Chondrocyte (in vitro differentiated cells): ENCODE results near the gene SOX1. TPM values are rescaled to one million over a fixed set of nuclear protein-coding genes. Genes with fewer than 3 reads are reported as not detected.

Experiments used
- DNase-seq: peaks from one replicate; pipeline ENCODE4 v3.0.0; 2021; ENCODE audit warnings: mixed read lengths, low spot score
- H3K27ac Mint-ChIP-seq: one replicate; pipeline ENCODE4 v1.8.0; 2021; ENCODE audit warnings: mild to moderate bottlenecking, moderate library complexity, mixed read lengths; ENCODE audit not compliant: unreplicated experiment
- H3K27me3 Mint-ChIP-seq: 2 replicates; pipeline ENCODE4 v1.8.0; 2021; ENCODE audit warnings: low read depth, mixed read lengths
- H3K36me3 Mint-ChIP-seq: 2 replicates; pipeline ENCODE4 v1.8.0; 2021; ENCODE audit warnings: low read depth, mixed read lengths
- H3K4me1 Mint-ChIP-seq: 2 replicates; pipeline ENCODE4 v1.8.0; 2021; ENCODE audit warnings: low read depth, mild to moderate bottlenecking, mixed read lengths
- H3K4me3 Mint-ChIP-seq: one replicate; pipeline ENCODE4 v1.8.0; 2021; ENCODE audit warnings: mild to moderate bottlenecking, moderate library complexity, mixed read lengths; ENCODE audit not compliant: unreplicated experiment
- H3K9me3 Mint-ChIP-seq: 2 replicates; pipeline ENCODE4 v1.8.0; 2021; ENCODE audit warnings: low read depth, mixed read lengths
- total RNA-seq: library from RNA; stranded (reverse); gene quantifications from 3 replicates; pipeline ENCODE4 v1.2.1, GENCODE V29; 2021
- TF ChIP-seq, protein P1 (sequence below): fragments of 200-600 bp; sonication (generic); IDR thresholded peaks from 2 replicates; pipeline ENCODE4 v1.5.0; 2021; ENCODE audit warnings: antibody characterized with exemption, mild to moderate bottlenecking, moderate library complexity

The SOX1 gene
- total RNA-seq, 1 donor from 2014 or later = not detected

DNA sequence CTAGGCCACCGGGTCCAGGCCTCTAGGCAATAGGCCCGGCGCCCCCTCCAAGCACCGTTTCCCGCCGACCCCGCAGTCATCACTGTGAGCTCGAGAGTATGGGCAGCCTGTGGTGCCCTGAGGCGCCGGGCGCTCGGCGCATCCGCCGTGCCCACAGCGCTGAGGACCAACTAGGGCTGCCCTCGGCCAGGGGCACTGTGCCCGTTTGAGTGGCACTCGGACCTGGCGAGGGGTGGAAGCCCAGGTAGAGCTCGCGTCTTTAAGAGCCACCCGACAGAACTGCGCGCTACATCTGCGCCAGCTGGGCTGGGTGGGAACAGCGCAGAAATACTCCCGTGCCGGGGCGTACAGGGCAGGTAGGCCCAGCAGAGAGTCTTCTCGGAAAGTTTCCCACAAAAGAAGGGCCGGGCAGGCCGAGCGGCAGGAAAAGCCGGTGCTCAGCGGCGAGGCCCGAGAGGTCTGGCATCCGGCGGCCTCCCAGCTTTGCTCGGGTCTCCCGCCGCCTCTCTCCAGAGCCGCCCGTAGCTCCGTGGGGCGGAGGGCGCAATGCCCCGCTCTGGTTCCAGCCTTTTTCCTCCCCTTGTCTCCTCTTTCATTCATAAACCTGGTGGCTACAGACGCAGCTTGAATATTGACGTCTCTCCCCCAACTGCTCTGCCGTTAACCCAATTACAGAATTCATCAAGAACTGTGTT, 5.4 kb upstream of the SOX1 start:
- TF ChIP-seq, protein P1, sequence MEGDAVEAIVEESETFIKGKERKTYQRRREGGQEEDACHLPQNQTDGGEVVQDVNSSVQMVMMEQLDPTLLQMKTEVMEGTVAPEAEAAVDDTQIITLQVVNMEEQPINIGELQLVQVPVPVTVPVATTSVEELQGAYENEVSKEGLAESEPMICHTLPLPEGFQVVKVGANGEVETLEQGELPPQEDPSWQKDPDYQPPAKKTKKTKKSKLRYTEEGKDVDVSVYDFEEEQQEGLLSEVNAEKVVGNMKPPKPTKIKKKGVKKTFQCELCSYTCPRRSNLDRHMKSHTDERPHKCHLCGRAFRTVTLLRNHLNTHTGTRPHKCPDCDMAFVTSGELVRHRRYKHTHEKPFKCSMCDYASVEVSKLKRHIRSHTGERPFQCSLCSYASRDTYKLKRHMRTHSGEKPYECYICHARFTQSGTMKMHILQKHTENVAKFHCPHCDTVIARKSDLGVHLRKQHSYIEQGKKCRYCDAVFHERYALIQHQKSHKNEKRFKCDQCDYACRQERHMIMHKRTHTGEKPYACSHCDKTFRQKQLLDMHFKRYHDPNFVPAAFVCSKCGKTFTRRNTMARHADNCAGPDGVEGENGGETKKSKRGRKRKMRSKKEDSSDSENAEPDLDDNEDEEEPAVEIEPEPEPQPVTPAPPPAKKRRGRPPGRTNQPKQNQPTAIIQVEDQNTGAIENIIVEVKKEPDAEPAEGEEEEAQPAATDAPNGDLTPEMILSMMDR = no peak
- Mint-ChIP-seq H3K27ac (no peak overlapping the region), H3K36me3 (peaks cover 5% of the 10 kb centered on the region), H3K4me1 (peaks cover 10% of the 10 kb centered on the region), H3K4me3 (no peak overlapping the region), H3K27me3 (peaks cover 81% of the 10 kb centered on the region), H3K9me3 (no peaks in the 10 kb centered on the region)
- DNase-seq = no peak

DNA sequence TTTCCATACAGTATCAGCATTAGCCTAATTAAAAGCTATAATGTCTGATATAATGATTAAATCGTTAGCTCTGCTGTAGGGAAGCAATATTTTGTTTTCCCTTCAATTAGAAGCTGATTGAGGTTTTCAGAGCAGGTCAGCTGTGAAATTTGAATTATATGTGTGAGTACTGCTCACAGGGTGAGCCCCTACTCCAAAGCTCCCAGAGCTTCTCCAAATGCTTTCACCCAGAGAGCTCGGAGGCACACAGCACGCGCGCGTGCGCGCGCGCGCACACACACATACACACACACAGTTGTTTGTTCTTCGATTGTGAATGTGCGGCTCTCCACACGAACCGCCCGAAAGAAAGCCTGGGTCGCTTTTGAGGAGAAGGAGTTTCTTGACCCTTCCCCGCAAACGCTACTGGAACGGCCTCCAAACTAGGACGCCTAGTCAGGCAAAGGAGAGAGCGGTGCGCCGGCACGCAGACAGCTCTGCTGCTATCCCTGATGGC, 4.8 kb upstream of the SOX1 start:
- TF ChIP-seq, protein P1 = no peak
- H3K4me1 Mint-ChIP-seq = peaks cover 9% of the 10 kb centered on the region

DNA sequence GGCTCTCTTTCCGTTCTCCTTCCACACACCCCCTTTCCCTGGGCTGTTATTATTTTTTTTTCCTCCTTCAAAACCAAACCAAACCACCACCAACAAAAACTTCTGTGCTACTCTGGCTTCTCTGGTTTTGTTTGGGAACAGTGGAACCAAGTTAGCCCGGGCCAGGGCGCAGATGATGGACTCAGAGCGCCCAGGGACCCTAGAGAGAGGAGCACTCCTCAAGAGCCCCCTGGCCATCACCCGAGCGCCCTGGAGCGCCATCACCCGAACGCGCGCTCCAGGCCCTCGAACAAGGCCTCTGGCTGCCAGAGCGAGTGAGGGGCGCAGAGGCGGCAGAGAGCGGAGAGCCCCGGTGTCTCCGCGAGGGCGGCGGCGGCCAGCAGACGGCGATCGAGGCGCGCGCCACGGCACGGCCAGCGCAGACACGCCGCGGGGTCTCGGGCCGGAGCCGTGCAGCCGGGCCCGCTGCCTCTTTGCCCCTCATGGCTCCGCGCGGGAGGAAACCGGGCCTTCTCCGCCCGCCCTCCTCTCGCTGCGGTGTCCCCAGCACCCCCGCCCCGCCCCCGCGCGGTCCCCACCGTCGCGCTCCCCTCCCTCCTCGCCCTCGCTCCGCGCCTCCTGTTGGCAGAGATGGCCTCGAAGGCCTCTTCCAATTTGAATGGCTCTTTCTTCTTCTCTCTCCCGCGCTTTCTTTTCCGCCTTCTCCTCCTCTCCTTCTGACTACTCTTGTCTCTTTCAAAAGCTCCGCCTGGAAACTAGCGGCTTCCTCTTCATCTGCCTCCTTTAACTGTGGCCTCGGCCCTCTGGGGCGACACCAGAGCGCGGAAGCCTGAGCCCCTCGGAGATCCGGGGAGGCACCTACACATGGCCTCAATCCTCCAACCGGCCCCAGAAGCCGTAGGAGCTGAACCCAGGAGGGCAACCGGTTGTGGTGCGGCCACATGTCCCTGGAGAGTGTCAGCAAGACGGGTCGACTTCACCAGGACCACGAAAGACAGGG, 4.1 kb upstream of the SOX1 start:
- no peak overlapping the region for H3K27ac Mint-ChIP-seq
- peaks cover 9% of the 10 kb centered on the region for H3K4me1 Mint-ChIP-seq
- H3K27me3 Mint-ChIP-seq = peaks cover 76% of the 10 kb centered on the region
- H3K36me3 Mint-ChIP-seq = peaks cover 5% of the 10 kb centered on the region
- no peaks in the 10 kb centered on the region for H3K9me3 Mint-ChIP-seq
- H3K4me3 Mint-ChIP-seq = peak overlapping the region; percentile 38
- TF ChIP-seq, protein P1 = peak; percentile 63
- no peak for DNase-seq

More for the DNA sequence above, 4.8 kb upstream of the SOX1 start:
- Mint-ChIP-seq H3K36me3 (peaks cover 5% of the 10 kb centered on the region), H3K27ac (no peak overlapping the region), H3K27me3 (peaks cover 78% of the 10 kb centered on the region), H3K9me3 (no peaks in the 10 kb centered on the region), H3K4me3 (no peak overlapping the region)
- DNase-seq = no peak

DNA sequence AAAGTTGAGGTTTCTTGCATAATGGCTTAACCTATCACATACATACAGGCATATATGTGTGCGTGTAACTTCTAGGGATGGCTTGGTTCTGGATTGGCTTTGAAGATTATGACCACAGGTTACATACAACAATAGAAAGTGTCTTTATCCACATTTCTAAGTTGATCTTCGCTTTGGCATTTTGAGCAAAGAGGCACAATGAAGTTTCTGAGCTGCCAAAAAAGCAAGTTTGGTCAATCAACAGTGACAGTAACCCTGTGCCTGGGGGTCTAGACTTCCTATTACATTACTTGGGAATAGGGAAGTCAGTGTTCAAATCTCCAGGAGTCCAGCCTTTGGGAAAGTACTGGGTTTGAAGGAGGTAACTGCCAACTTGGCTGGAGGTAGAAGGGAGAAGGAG, 3.1 kb upstream of the SOX1 start:
- DNase-seq = no peak

More for the DNA sequence above, 3.1 kb upstream of the SOX1 start:
- Mint-ChIP-seq H3K4me1 (peaks cover 10% of the 10 kb centered on the region), H3K36me3 (peaks cover 3% of the 10 kb centered on the region), H3K4me3 (no peak overlapping the region), H3K9me3 (no peaks in the 10 kb centered on the region), H3K27ac (no peak overlapping the region), H3K27me3 (peaks cover 67% of the 10 kb centered on the region)
- TF ChIP-seq, protein P1 = no peak
